CD1c-positive myeloid dendritic cell (primary cell): ENCODE data around the gene MLLT10.

Experiments used
- DNase-seq: peaks from one replicate; pipeline ENCODE4 v3.0.0-alpha.2; 2016; ENCODE audit errors: extremely low spot score

The MLLT10 gene

GRCh38 chr10:21533467-21534279 is at the start of gene MLLT10:
Gene MLLT10, plus strand, starts transcription at chr10:21534232. Its CDS starts 413 bp downstream, at chr10:21534645.
- peak; percentile 93 for DNase-seq

- no peak for DNase-seq
These were observed 46.4 kb upstream of the MLLT10 start for GRCh38 chr10:21487416-21488180.

GRCh38 chr10:21488246-21488956 is 45.6 kb upstream of the MLLT10 start:
- DNase-seq = no peak

- no peak for DNase-seq
These were observed 45.0 kb upstream of the MLLT10 start for GRCh38 chr10:21488957-21489446.

GRCh38 chr10:21490028-21490710 is 43.9 kb upstream of the MLLT10 start:
- DNase-seq = no peak

- DNase-seq = no peak
These were observed 43.3 kb upstream of the MLLT10 start for GRCh38 chr10:21490711-21491105.

- DNase-seq = no peak
These were observed 41.6 kb upstream of the MLLT10 start for GRCh38 chr10:21492421-21492820.

GRCh38 chr10:21493784-21494183 is 40.2 kb upstream of the MLLT10 start:
- no peak for DNase-seq

GRCh38 chr10:21494191-21495001 is 39.6 kb upstream of the MLLT10 start:
- DNase-seq = peak; percentile 22

- no peak for DNase-seq
These were observed 38.9 kb upstream of the MLLT10 start for GRCh38 chr10:21495002-21495751.

GRCh38 chr10:21495752-21496342 is 38.2 kb upstream of the MLLT10 start:
- peak; percentile 91 for DNase-seq

- peak; percentile 35 for DNase-seq
These were observed 37.5 kb upstream of the MLLT10 start for GRCh38 chr10:21496343-21497176.

- DNase-seq = peak; percentile 59
These were observed 36.7 kb upstream of the MLLT10 start for GRCh38 chr10:21497177-21497807.

GRCh38 chr10:21498377-21498776 is 35.7 kb upstream of the MLLT10 start:
- DNase-seq = no peak

- DNase-seq = no peak
These were observed 35.0 kb upstream of the MLLT10 start for GRCh38 chr10:21498986-21499385.

- DNase-seq = peak; percentile 45
These were observed 34.1 kb upstream of the MLLT10 start for GRCh38 chr10:21499701-21500577.

- no peak for DNase-seq
These were observed 33.5 kb upstream of the MLLT10 start for GRCh38 chr10:21500578-21500910.
